ENCODE data around the gene RGS9.

DNA sequence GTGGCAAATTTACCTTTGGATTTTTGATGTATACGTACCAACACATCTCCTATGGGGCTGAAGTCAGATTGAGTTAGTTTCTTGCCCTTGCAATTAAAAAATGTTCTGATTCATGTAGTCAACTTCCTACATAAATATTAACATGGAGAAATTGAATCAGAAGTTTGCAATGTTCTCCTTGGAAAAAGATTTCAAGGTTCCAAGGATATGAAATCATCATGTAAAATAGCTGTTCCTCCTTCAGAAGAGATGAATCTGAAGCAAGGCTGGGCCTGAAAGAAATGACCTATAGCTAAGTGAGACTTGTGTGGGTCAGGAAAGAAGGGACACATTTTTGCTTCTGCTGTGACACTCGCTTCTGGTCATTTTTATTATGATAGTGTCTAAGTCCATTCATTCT lies 131.7 kb downstream of the RGS9 start:
- no peak for TF ChIP-seq CTCF (conservative IDR thresholded peaks at IDR 0.05 in 1 of 2, IDR thresholded peaks at IDR 0.05 in 1 of 2; ENCODE audit: low read depth in 1 of 2, low read length in 2 of 2)
- no peak for TF ChIP-seq EZH2 (IDR thresholded peaks at IDR 0.05; ENCODE audit: low read length, missing control alignments)

Data from fibroblast of lung (primary cell).